Fibroblast of lung (primary cell): ENCODE data around the gene ANXA6. TPM values are rescaled to one million over a fixed set of nuclear protein-coding genes. Genes with fewer than 3 reads are reported as not detected.

Source experiments
- DNase-seq, 2 donors: peaks; one replicate each; pipeline versions ENCODE4 v3.0.0 to v3.0.0-alpha.2; 2010; ENCODE audit warnings: low read depth in 2 of 2
- H2AFZ ChIP-seq: 2 replicates; pipeline ENCODE4 v1.5.1; 2012; ENCODE audit warnings: low read length, control low read depth, inconsistent platforms
- H3K27ac ChIP-seq: 2 replicates; pipeline ENCODE4 v1.5.1; 2011; ENCODE audit warnings: low read length, control low read depth; ENCODE audit not compliant: insufficient read depth
- H3K27me3 ChIP-seq: 2 replicates; pipeline ENCODE4 v1.5.1; 2011; ENCODE audit warnings: mild to moderate bottlenecking, low read length; ENCODE audit not compliant: control insufficient read depth, insufficient read depth
- H3K36me3 ChIP-seq: 2 replicates; pipeline ENCODE4 v1.5.1; 2011; ENCODE audit warnings: low read length; ENCODE audit not compliant: control insufficient read depth, insufficient read depth
- H3K4me1 ChIP-seq: 2 replicates; pipeline ENCODE4 v1.5.1; 2011; ENCODE audit warnings: low read length; ENCODE audit not compliant: control insufficient read depth, insufficient read depth; ENCODE audit errors: extremely low read depth
- H3K4me2 ChIP-seq: 2 replicates; pipeline ENCODE4 v1.5.1; 2011; ENCODE audit warnings: low read length, control low read depth; ENCODE audit not compliant: insufficient read depth; ENCODE audit errors: extremely low read depth
- H3K4me3 ChIP-seq, 4 experiments: fragments of 200-600 bp in 1 of 4; sonication (generic) in 1 of 4; replicated peaks in 1 of 4; 2 replicates each; pipeline ENCODE4 v1.5.1; 2011 to 2016; ENCODE audit warnings: low read length in 4 of 4, low read depth in 3 of 4, mild to moderate bottlenecking in 3 of 4, control low read depth in 2 of 4, inconsistent platforms in 1 of 4, mixed read lengths in 1 of 4; ENCODE audit not compliant: insufficient read depth in 1 of 4; ENCODE audit errors: control extremely low read depth in 1 of 4
- H3K79me2 ChIP-seq: 2 replicates; pipeline ENCODE4 v1.5.1; 2012; ENCODE audit warnings: mild to moderate bottlenecking, low read length, inconsistent platforms; ENCODE audit not compliant: control insufficient read depth, insufficient read depth
- H3K9ac ChIP-seq: 2 replicates; pipeline ENCODE4 v1.5.1; 2011; ENCODE audit warnings: mild to moderate bottlenecking, low read length, control low read depth; ENCODE audit not compliant: insufficient read depth
- H3K9me3 ChIP-seq: 2 replicates; pipeline ENCODE4 v1.5.1; 2012; ENCODE audit warnings: low read depth, low read length; ENCODE audit not compliant: control insufficient read depth, insufficient read depth
- H4K20me1 ChIP-seq: 2 replicates; pipeline ENCODE4 v1.5.1; 2011; ENCODE audit warnings: low read length; ENCODE audit not compliant: control insufficient read depth, insufficient read depth; ENCODE audit errors: extremely low read depth
- EZH2 ChIP-seq: IDR thresholded peaks from 2 replicates; pipeline ENCODE4 v1.5.1; 2012; ENCODE audit warnings: low read length, control low read depth, mild to moderate bottlenecking; ENCODE audit errors: missing control alignments
- polyA plus RNA-seq, 2 donors: library from polyadenylated mRNA; depleted of rRNA in 1 of 2; stranded (reverse) in 1 of 2; unstranded in 1 of 2; fragments of >200 nt; gene quantifications; 2 replicates each; pipeline ENCODE4 v1.2.1, GENCODE V29; 2011 to 2012; ENCODE audit warnings: missing spikeins in 1 of 2
- total RNA-seq: library from RNA; depleted of rRNA; stranded (reverse); fragments of >200 nt; gene quantifications from 2 replicates; pipeline ENCODE4 v1.2.1, GENCODE V29; 2014
- TF ChIP-seq, protein P1 (sequence below), 2 donors: IDR thresholded peaks in 1 of 2; conservative IDR thresholded peaks in 1 of 2; 1 replicate in 1 of 2; 2 replicates in 1 of 2; pipeline ENCODE4 v1.5.1; 2011 to 2012; ENCODE audit warnings: low read length in 2 of 2, control low read depth in 1 of 2, inconsistent platforms in 1 of 2, low read depth in 1 of 2, mild to moderate bottlenecking in 1 of 2

ANXA6 gene
- total and polyA plus RNA-seq, 2 donors (not counting 1 experiment from before 2014, with no cell fraction given), result 591 to 615 TPM

GRCh38 chr5:151071021-151071420, 86.6 kb downstream of the ANXA6 start:
- DNase-seq, result no peak
- H3K4me2 ChIP-seq, result no peak overlapping the region
- H3K79me2 ChIP-seq, result peaks cover 6% of the 10 kb centered on the region

DNA sequence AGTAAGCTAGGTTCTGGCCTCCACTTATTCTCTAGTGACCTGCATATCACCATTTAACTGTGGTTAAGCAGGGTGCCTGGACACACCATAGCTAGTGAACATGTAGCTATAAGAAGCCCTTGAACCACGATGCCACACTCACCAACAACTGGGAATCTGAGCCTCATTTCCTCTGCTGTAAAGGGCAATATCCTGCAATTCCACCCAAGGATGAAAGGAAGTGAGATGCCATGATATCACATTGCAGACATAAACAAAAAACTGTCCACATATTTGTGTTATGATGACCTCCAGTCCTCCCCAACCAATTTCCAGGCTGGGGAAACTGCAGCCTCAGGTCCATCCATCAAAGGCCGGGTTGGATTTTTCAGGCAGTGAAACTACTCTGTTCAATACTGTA, 87.1 kb downstream of the ANXA6 start:
- Histone ChIP-seq H3K79me2 (peaks cover 6% of the 10 kb centered on the region), H3K9ac (no peak overlapping the region), H3K36me3 (peaks cover 3% of the 10 kb centered on the region), H3K4me2 (no peak overlapping the region), H2AFZ (no peak overlapping the region), H3K4me1 (peaks cover 20% of the 10 kb centered on the region), H4K20me1 (peaks cover 4% of the 10 kb centered on the region), H3K4me3 (no peak overlapping the region), H3K27ac (no peak overlapping the region), H3K9me3 (no peaks in the 10 kb centered on the region), H3K27me3 (no peaks in the 10 kb centered on the region)
- TF ChIP-seq, protein P1, sequence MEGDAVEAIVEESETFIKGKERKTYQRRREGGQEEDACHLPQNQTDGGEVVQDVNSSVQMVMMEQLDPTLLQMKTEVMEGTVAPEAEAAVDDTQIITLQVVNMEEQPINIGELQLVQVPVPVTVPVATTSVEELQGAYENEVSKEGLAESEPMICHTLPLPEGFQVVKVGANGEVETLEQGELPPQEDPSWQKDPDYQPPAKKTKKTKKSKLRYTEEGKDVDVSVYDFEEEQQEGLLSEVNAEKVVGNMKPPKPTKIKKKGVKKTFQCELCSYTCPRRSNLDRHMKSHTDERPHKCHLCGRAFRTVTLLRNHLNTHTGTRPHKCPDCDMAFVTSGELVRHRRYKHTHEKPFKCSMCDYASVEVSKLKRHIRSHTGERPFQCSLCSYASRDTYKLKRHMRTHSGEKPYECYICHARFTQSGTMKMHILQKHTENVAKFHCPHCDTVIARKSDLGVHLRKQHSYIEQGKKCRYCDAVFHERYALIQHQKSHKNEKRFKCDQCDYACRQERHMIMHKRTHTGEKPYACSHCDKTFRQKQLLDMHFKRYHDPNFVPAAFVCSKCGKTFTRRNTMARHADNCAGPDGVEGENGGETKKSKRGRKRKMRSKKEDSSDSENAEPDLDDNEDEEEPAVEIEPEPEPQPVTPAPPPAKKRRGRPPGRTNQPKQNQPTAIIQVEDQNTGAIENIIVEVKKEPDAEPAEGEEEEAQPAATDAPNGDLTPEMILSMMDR (conservative IDR thresholded peaks at IDR 0.05 in 1 of 2, IDR thresholded peaks at IDR 0.05 in 1 of 2; ENCODE audit: low read depth in 1 of 2, low read length in 2 of 2), result no peak
- TF ChIP-seq EZH2, result no peak
- peak in 1 of 2 donors; percentile 29 for DNase-seq

More at GRCh38 chr5:151071021-151071420, 86.6 kb downstream of the ANXA6 start:
- no peaks in the 10 kb centered on the region for H3K27me3 ChIP-seq
- H3K36me3 ChIP-seq, result peaks cover 3% of the 10 kb centered on the region
- no peak overlapping the region for H3K27ac ChIP-seq
- H4K20me1 ChIP-seq, result peaks cover 4% of the 10 kb centered on the region
- TF ChIP-seq, protein P1 (conservative IDR thresholded peaks at IDR 0.05 in 1 of 2, IDR thresholded peaks at IDR 0.05 in 1 of 2; ENCODE audit: low read depth in 1 of 2, low read length in 2 of 2), result no peak
- TF ChIP-seq EZH2, result no peak
- peaks cover 25% of the 10 kb centered on the region for H3K4me1 ChIP-seq
- H3K9me3 ChIP-seq, result no peaks in the 10 kb centered on the region
- H2AFZ ChIP-seq, result no peak overlapping the region
- H3K9ac ChIP-seq, result no peak overlapping the region
- no peak overlapping the region for H3K4me3 ChIP-seq

GRCh38 chr5:151068433-151069197, 89.0 kb downstream of the ANXA6 start:
- no peaks in the 10 kb centered on the region for H3K9me3 ChIP-seq
- DNase-seq, result no peak
- no peak overlapping the region for H3K4me2 ChIP-seq
- no peak overlapping the region for H3K9ac ChIP-seq
- peaks cover 27% of the 10 kb centered on the region for H3K4me1 ChIP-seq
- TF ChIP-seq EZH2, result no peak
- TF ChIP-seq, protein P1 (conservative IDR thresholded peaks at IDR 0.05 in 1 of 2, IDR thresholded peaks at IDR 0.05 in 1 of 2; ENCODE audit: low read depth in 1 of 2, low read length in 2 of 2), result no peak
- H3K27ac ChIP-seq, result no peak overlapping the region
- H3K4me3 ChIP-seq, result no peak overlapping the region
- H4K20me1 ChIP-seq, result peaks cover 4% of the 10 kb centered on the region
- no peak overlapping the region for H2AFZ ChIP-seq
- H3K79me2 ChIP-seq, result peaks cover 6% of the 10 kb centered on the region
- H3K36me3 ChIP-seq, result peaks cover 3% of the 10 kb centered on the region
- no peaks in the 10 kb centered on the region for H3K27me3 ChIP-seq
